CD4-positive, alpha-beta T cell treated with Interleukin-2 at 100 ng/mL for 4 hours (primary cell): ENCODE data around the gene SNCA.

ENCODE experiments used
- DNase-seq: peaks from one replicate; pipeline ENCODE4 v3.0.0-alpha.2; 2020; ENCODE audit warnings: low spot score

Gene SNCA

DNA sequence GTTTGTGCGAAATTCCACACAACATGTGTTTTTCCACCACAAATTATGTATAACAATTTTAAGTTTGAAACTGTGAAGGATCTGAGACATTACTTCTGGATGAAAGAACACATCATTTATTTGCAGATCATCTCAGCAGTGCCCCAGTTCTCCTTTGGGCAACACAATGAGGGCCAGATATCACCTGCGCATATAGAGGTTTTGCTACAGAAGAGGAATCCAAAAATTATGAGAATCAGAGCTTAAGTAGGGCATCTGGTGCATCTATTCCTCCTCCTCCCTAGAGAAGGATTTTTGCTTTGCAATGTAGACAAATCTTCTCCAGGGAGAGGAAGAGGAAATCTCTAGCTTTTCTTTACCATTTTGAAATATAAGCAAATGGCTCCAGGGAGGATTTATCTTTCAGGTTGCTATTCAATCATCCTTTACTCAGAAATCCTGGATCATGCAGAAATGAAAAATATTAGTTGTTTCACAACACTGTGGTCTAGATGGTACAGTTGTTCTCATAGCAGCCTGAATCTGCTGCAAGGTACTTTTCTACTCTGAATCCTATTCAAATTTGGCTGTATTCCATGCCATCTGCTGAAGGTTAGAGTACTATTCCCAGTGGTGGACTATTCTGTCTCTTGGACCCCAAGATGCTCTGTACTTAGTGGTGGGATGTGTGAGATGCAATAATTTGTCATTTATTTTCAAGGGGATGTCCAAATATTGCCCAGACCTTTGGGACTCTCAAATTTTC lies 132.1 kb downstream of the SNCA start:
- no peak for DNase-seq

DNA sequence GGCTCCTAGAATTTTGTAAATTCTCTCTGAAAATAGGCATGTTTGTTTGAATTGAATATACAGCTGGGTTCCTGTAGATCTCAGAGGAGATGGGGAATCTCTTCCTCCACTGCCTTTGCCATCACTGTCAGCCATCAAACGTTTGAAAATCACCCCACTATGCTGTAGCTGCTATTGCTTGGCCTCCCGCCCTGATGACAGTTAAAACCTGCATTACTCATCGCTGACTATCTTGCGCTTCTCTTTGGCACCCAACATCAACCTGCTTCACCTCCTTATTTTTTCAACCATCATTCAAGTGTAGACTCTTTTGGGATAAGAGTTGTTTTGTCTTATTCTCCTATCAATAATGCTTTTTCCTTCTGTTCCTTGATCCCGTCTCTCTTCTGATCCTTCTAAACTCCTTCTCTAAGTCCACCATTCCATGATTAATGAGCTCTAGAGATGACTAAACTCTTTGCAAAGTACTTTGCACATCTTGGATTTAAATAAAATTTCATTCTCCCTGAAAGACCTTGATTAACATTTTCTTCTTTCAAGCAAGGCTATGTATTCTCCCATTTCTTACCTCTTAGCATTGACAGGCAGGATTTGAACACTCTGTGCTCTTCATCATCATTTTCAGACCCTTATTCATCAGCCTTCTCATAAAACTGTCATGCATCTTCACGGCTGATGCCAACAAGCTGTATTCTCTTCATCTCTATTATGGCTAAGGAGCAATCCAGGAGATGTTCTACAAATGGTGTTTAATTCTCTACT lies 133.0 kb downstream of the SNCA start:
- no peak for DNase-seq

DNA sequence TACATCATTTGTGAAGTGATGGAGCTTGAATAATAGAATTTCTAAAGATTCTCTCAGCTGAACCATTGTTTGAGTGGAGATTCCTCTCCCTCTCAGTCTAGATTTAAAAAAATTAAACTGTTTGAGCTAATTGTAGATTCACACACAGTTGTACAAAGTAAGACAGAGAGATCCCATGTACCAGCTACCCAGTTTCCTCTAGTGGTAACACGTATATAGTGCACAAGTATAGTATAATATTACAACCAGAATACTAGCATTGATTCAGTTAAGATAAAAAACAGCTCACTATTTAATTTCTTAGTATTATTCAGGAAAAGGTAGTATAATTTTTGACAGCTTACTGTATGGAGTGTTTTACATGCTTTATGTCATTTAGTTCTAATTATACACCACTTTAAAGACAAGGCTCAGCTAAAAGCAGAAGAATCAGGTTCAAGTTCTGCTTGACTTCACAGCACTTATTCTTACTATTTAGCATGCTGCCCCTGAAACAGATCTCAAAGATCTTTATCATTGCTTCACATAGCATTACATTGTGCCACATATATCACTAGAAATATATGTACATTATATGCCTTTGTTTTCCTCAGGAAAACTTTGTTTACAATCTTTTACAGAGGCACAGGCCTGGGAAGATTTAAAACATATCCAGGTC lies 136.1 kb downstream of the SNCA start:
- no peak for DNase-seq

DNA sequence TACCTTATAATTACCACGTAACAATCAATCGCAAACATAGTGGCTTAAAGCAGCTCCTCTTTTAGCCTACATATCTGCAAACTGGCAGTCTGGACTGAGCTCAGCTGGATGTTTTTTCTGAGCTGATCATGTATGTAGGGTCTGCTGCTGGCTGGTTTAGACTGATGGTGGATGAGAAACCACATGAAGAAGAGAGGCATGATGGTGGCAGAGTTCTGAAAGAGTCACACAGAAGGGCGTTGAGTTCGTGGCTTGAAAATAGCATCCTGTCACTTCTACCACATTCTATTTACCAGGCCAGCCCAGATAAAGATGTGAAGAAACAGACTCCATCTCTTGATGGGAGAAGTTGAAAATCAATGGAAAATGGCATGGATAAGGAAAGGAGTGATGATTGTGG lies 151.3 kb downstream of the SNCA start:
- DNase-seq: no peak

DNA sequence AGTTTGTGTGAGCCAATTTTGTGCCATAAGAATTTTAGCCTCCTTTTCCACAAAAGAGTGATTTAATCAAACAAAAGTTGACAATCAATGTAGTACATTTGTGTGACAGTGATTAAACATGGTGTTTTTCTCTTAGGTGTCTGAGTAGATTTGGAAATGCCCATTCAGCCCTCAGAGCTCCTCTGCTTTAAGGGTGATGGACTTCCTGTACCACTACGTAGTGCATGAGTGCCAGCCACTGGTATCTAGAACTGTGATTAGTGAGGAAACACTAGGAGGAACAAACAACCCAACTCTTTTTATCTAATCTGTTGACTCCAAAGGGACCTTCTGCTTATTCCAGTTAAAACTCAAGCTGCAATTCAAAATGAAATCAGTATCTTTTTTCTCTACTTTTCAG lies 151.7 kb downstream of the SNCA start:
- no peak for DNase-seq

DNA sequence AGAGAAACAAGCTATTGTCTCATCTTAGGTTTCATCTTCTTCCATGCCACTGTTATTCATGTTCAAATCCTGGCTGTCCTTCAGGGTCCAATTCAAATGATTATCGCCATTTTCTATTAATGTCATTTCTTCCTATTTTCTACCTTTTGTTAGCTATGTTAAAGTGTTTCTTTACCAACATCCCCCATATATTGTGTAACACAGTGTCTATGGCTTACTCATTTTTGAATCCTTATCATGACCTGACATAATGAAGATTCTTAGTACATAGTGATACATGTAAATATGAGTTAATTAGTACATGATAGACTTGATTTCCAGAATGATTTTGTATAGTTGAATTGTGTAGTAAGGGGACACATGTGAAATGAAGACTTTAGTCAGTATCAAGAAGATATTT lies 152.4 kb downstream of the SNCA start:
- DNase-seq: no peak

DNA sequence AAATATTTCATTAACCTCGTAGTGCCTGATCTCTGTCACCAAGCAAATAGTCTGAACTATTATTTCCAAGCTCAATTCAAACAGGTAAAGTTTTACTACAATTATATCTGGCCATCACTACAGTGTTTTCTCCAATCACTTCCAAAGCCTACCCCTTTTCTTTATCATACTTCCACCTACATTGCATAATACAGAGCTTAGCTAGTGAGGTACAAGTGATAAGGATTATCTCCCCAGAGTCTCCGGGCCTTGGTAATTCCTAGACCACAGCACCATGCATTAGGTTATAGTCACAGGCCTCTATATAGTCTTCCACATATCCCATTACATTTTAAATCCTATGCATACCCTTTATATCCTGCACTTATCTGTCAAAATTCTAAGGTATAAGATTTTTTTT lies 154.2 kb downstream of the SNCA start:
- DNase-seq: no peak

DNA sequence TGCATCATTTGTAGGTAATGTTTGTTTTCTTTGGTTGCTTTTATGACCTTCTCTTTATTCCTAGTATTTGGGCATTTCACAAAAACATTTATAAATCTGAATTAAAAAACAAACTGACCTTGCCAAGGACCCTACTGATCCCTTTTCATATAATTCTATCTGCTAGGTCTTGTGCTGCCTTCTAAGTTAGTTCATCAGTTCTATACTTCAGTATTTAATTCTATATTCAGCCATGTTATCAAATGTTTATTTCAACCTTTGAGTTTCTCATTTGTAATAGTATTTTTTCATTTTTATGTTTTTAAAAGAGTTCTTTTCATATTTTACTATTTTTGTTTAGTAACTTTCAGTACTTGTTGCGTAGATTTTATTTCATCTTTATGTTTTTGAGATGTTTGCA lies 155.3 kb downstream of the SNCA start:
- no peak for DNase-seq

DNA sequence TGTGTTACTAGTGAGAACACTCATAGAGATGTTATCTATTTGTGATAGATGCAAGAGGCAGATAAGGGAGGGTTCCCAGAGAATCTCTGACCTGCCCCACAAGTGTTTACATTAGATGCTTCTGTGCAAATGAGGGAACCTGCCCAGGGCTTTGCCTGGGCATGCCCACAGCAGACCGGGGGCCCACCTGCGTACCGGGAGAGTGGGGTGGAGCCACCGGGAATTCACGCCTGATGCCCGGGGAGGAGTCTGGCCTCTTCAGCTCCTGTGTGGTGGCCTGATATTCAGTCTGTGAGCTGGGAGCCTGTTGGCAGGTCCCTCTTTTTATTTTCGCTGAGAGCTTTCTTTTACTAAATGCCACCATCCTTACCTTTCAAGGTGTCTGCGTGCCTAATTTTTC lies 155.7 kb downstream of the SNCA start:
- DNase-seq: no peak

DNA sequence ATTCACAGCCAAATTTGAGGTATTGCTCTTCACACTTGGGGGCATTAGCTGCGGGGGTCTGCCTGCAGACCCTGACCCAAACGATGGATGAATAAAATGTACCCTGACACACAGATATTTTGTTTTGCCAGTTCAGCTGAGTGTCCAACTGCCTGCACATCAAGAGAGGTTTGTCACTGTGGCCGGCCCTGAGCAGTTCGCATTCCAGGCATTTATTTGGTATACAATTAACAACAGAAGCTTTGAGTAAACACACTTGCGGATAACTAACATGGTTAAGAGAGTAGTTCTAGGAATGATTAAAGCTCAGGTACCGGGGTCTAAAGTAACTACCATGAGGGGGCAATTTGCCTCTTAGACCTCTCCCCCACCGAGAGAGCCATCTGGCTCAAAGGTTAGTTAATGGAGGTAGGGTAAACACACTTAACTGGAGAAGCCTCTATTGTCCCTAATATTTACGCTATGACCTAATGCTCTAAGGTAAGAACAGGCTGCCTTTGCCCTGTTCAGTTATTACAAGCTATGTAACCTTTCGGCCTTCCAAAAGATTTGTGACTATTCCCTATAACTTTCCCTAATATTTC lies 162.0 kb downstream of the SNCA start:
- DNase-seq: no peak
